C4-2B (cell line): Measurements from ENCODE around the gene ELMO1.

Experiments
- ZFX ChIP-seq: fragments of 450-650 bp; IDR thresholded peaks from 2 replicates; pipeline ENCODE4 v1.6.1; 2017
- TF ChIP-seq, protein P1 (sequence below): fragments of 450-650 bp; conservative IDR thresholded peaks from 2 replicates; pipeline ENCODE4 v1.5.1; 2017; ENCODE audit warnings: mild to moderate bottlenecking

DNA sequence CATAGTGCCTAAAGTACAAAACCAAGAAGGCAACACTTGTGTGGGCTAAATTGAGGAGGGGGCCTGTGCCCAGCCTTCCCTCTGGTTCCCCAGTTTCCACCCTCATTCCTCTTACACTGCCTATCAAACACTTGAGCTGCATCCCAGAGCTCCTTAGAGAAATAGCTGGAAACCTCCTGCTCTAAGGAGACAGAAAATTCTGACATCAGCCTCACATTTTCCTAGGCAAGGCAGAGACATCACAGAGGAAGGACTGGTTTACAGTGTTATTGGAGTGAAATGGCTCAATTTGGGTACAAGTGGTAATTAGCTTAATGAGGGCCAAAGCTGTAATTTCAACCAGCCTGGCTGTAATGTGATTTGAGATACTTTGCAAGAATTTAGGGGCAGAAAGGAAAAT, 532.0 kb downstream of the ELMO1 start:
- TF ChIP-seq, protein P1, sequence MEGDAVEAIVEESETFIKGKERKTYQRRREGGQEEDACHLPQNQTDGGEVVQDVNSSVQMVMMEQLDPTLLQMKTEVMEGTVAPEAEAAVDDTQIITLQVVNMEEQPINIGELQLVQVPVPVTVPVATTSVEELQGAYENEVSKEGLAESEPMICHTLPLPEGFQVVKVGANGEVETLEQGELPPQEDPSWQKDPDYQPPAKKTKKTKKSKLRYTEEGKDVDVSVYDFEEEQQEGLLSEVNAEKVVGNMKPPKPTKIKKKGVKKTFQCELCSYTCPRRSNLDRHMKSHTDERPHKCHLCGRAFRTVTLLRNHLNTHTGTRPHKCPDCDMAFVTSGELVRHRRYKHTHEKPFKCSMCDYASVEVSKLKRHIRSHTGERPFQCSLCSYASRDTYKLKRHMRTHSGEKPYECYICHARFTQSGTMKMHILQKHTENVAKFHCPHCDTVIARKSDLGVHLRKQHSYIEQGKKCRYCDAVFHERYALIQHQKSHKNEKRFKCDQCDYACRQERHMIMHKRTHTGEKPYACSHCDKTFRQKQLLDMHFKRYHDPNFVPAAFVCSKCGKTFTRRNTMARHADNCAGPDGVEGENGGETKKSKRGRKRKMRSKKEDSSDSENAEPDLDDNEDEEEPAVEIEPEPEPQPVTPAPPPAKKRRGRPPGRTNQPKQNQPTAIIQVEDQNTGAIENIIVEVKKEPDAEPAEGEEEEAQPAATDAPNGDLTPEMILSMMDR, result no peak
- TF ChIP-seq ZFX, result no peak
